Limb (tissue), 2 donors: ENCODE measurements around the gene EDAR.
A peak's percentile ranks its signal among the peaks of the same experiment; 100 is the strongest.

Experiments used
- DNase-seq, 2 donors: peaks; one replicate each; pipeline ENCODE4 v3.0.0-alpha.2; 2016; ENCODE audit errors: extremely low spot score in 2 of 2

EDAR gene

DNA sequence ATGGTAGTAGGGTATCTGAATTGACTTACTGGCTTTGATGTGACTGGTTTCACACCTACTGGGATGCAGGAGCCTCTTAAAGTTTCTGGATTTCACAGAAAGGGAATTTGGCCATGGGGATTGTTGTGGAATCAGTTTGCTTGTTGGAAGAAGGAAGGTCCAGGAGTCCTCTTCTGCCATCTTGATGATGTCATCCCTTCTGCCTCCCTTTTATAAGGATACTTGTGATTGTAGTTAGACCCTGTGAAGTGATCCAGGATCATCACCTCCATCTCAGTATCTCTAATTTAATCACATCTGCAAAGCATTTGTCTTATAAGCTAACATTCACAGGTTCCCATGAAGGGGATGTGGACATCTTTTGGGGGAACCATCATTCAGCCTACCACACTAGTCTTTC lies 123.0 kb downstream of the EDAR start:
- DNase-seq, result no peak

DNA sequence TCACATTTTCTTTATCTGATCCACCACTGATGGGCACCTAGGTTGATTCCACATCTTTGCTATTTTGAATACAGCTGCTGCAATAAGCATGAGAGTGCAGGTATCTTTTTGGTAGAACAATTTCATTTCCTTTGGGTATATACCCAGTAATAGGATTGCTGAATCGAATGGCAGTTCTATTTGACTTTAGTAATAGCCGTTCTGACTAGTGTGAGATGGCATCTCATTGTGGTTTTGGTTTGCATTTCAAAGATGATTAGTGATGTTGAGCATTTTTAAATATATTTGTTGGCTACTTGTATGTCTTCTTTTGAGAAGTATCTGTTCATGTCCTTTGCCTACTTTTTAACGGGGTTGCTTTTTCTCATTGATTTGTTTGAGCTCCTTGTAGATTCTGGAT lies 130.1 kb downstream of the EDAR start:
- DNase-seq, result no peak

DNA sequence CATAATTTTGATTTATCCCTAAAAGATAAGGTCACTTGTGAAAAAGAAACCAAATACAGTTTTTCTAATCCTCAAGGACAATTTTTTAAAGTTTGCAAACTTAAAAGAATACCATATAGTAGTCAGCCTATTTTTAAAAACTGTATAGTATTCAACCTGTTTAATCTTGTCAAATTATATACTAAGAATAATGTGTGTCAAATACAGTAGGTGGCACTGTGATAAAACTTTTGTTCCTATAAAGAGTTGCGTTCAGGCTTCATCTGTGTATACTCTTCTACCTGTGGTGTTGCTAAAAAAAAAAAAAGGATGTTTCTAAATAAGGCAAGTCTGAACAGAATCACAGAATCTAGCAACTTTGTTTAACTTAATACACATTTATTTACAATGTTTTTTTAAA lies 133.8 kb downstream of the EDAR start:
- peak in 1 of 2 donors; percentile 36 for DNase-seq

DNA sequence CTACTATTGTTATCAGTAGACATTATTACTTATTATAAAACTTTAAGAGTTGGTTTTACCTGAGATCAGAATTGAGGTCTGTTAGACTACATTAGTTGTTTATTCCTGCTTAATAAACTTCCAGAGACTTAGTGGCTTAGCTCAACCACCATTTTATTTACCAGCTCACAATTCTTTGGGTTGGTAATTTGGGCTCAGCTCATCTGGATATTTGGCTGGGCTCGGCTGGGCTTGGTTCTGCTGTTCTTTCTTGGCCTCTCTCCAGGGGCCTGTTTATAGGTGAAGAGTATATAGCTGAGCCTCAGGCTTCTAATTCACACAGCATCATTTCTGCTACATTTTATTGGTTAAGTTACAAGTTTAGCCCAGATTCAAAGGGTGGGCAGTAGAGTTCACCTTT lies 134.5 kb downstream of the EDAR start:
- no peak for DNase-seq

DNA sequence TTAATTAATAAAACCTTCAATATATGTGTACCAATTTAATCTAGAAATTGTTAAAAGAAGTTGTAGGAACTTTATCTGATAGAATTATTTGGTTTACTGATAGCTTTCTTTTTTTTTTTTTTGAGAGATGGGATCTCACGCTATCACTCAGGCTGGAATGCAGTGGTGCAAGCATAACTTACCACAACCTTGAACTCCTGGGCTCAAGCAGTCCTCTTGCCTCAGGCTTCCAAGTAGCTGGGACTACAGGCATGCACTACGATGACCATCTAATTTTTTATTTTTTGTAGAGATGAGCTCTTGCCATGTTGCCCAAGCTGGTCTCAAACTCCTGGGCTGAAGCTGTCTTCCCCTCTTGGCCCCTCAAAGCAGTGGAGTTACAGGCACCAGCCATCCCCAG lies 135.6 kb downstream of the EDAR start:
- DNase-seq, result no peak

DNA sequence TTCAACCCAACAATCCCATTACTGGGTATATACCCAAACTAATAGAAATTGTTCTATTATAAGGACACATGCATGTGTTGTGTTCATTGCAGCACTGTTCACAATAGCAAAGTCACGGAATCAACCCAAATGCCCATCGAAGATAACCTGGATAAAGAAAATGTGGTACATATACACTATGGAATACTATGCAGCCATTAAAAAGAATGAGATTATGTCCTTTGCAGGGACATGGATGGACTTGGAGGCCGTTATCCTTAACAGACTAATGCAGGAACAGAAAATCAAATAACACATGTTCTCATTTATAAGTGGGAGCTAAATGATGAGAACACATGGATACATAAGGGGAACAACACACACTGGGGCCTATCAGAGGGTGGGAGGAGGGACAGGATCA lies 136.6 kb downstream of the EDAR start:
- no peak for DNase-seq

DNA sequence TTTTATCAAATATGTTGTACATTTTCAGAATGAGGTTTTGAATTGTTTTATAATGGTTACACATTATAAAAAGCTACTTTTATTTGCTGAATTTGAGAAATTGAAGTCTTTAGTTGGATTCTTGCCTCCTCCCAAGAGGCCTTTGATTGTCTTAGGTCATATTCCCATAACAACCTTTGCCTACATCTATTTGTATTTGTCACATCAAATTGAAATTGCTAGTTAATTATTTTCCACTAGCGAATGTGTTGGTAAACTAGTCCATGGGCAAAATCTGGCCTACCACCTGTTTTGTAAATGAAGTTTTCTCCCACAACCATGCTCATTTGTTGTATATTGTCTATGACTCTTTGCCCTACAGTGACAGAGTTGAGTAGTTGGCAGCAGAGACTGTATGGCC lies 142.0 kb downstream of the EDAR start:
- DNase-seq, result no peak

DNA sequence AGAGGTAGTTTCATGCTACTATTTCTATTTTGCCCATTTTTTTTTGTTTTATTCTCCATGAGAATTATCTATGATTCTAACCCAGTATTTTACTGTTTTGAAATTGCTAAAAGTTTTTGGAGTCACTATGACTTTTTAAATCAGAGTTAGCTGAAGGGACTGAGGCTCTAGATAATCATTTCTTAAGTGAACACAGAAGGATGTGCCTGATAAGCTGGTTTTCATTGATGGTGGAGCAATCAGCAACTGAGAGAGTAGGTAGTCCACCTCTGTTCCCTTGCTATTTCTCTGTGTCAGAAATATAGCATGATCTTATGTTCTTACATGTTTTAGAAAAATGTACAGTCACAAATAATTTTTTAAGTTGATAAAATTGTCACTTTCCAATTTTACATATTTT lies 143.1 kb downstream of the EDAR start:
- DNase-seq, result no peak
